ENCODE data around the gene SYNGR3. TPM values are rescaled to one million over a fixed set of nuclear protein-coding genes. Genes with fewer than 3 reads are reported as not detected.

SYNGR3 gene
- total RNA-seq, 2 experiments from 2014 or later = 1.3 to 1.9 TPM

DNA sequence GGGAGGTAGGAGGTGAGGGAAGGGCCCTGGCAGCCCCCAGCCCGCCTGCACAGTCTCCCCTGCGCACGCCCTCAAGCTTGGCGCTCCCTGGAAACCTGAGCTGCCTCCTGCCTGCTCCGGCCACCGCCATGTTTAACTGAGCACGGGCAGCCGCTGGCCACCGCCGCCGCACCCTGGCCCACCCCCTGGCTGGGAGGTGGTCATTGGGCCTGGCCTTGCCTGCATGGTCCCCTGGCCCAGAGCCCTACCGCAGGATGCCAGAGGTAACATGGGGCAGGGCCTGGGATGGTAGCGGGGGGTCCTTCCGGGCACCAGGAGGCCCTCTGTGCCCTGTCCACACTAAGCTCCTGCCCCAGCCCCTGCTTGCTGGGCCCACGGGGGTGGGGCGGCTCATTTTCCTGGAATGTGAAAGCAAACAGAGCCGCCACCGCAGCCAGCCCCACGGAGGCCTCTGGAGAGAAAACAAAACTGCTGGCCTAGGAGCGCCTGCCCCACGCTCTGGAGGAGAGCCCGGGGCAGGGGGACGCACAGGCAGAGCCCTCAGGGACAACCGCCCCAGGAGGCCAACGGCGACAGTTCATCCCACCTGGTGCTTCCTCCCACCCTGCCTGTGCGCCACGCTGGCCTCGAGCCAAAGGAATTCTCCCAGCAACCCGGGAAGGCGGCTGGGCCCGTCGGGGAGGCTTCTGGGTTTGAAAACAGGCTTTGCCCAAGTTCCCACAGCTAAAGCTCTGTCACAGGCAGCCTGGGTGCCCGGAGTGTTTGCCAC lies 45.8 kb downstream of the SYNGR3 start:
- no peaks in the 10 kb centered on the region for H3K36me3 Mint-ChIP-seq (ENCODE audit: low read depth)
- POLR2A ChIA-PET = no interaction called here
- H3K4me1 Mint-ChIP-seq = no peaks in the 10 kb centered on the region
- no peaks in the 10 kb centered on the region for H3K27me3 Mint-ChIP-seq
- no peak overlapping the region for H3K27ac Mint-ChIP-seq
- H3K9me3 Mint-ChIP-seq = no peaks in the 10 kb centered on the region
- DNase-seq = no peak
- CTCF ChIA-PET = interaction anchor here (1.0 kb wide), 1 partner anchor 13 kb away, joined by 3 read pairs; no protein-coding TSS in a partner anchor
- H3K4me3 Mint-ChIP-seq = no peak overlapping the region

DNA sequence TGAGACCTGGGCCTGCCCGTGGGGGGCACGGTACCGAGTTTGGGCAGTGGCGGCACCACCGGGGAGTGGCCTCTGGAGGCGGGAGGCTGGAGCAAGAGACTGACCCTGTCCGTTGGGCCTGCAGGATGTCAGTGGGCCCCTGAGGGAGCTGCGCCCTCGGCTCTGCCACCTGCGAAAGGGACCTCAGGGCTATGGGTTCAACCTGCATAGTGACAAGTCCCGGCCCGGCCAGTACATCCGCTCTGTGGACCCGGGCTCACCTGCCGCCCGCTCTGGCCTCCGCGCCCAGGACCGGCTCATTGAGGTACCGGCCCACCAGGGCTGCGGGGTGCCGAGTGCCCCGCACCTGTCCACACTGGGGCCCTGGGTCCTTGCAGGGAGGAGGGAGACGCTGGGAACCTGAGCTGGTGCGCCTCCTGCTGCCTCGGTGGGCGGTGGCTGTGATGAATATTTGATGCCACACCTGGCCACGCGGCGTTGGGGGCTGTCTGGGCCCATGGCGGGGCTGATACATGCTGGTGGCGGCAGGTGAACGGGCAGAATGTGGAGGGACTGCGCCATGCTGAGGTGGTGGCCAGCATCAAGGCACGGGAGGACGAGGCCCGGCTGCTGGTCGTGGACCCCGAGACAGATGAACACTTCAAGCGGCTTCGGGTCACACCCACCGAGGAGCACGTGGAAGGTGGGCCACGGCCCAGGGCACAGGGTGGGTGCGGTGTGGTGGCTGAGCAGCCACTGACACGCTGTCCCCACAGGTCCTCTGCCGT lies 46.6 kb downstream of the SYNGR3 start:
- no peaks in the 10 kb centered on the region for H3K4me1 Mint-ChIP-seq
- no peak for DNase-seq
- no peak overlapping the region for H3K27ac Mint-ChIP-seq
- H3K4me3 Mint-ChIP-seq = no peak overlapping the region
- CTCF ChIA-PET = interaction anchor here (1.0 kb wide), 1 partner anchor 14 kb away, joined by 3 read pairs; no protein-coding TSS in a partner anchor
- no peaks in the 10 kb centered on the region for H3K27me3 Mint-ChIP-seq
- H3K36me3 Mint-ChIP-seq (ENCODE audit: low read depth) = no peaks in the 10 kb centered on the region
- H3K9me3 Mint-ChIP-seq = no peaks in the 10 kb centered on the region
- POLR2A ChIA-PET = no interaction called here

DNA sequence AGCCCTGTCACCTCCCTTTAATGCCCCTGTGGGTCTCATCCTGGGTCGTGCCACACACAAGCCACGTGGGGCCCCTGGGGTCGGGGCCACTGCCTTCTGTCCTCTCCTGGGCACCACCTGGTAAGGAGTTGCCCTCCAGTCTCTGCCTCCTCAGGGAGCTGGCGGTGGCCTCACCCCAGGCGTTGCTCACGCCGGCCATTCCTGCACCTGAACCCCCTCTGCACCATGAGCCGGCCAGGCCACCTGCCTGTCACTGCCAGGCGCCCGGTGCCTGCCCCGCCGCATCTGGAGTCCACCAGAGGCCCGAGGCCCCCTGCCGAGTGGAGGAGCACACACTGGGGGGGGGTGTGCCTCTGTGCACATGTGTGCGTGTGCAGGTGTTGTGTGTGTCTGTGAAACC lies 47.3 kb downstream of the SYNGR3 start:
- H3K27ac Mint-ChIP-seq = no peak overlapping the region
- POLR2A ChIA-PET = no interaction called here
- CTCF ChIA-PET = no interaction called here
- DNase-seq = no peak
- H3K9me3 Mint-ChIP-seq = no peaks in the 10 kb centered on the region
- no peaks in the 10 kb centered on the region for H3K4me1 Mint-ChIP-seq
- no peaks in the 10 kb centered on the region for H3K36me3 Mint-ChIP-seq (ENCODE audit: low read depth)
- no peaks in the 10 kb centered on the region for H3K27me3 Mint-ChIP-seq
- H3K4me3 Mint-ChIP-seq = no peak overlapping the region

DNA sequence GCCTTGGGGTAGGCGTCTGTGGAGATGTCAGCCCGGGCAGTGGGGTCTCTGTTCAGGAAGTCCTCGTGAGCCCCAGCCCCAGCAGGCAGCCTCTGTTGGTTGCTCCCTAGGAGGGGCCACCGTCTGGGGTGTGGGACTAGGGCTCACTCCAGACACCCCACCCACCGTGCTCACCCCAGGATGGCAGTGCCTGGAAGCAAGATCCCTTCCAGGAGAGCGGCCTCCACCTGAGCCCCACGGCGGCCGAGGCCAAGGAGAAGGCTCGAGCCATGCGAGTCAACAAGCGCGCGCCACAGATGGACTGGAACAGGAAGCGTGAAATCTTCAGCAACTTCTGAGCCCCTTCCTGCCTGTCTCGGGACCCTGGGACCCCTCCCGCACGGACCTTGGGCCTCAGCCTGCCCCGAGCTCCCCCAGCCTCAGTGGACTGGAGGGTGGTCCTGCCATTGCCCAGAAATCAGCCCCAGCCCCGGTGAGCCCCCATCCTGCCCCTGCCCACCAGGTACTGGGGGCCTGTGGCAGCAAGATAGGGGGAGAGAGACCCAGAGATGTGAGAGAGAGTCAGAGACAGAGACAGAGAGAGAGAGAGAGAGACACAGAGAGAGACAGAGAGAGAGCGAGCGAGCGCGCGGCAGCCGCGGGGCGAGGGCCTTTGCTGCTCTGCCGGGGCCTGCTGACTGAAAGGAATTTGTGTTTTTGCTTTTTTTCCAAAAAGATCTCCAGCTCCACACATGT lies 48.0 kb downstream of the SYNGR3 start:
- H3K36me3 Mint-ChIP-seq (ENCODE audit: low read depth) = no peaks in the 10 kb centered on the region
- DNase-seq = no peak
- H3K4me1 Mint-ChIP-seq = no peaks in the 10 kb centered on the region
- no peaks in the 10 kb centered on the region for H3K9me3 Mint-ChIP-seq
- H3K27me3 Mint-ChIP-seq = no peaks in the 10 kb centered on the region
- ChIA-PET CTCF (interaction anchor here (1.4 kb wide), 1 partner anchor 8 kb away, joined by 4 read pairs; no protein-coding TSS in a partner anchor), POLR2A (no interaction called here)
- H3K27ac Mint-ChIP-seq = no peak overlapping the region
- no peak overlapping the region for H3K4me3 Mint-ChIP-seq

DNA sequence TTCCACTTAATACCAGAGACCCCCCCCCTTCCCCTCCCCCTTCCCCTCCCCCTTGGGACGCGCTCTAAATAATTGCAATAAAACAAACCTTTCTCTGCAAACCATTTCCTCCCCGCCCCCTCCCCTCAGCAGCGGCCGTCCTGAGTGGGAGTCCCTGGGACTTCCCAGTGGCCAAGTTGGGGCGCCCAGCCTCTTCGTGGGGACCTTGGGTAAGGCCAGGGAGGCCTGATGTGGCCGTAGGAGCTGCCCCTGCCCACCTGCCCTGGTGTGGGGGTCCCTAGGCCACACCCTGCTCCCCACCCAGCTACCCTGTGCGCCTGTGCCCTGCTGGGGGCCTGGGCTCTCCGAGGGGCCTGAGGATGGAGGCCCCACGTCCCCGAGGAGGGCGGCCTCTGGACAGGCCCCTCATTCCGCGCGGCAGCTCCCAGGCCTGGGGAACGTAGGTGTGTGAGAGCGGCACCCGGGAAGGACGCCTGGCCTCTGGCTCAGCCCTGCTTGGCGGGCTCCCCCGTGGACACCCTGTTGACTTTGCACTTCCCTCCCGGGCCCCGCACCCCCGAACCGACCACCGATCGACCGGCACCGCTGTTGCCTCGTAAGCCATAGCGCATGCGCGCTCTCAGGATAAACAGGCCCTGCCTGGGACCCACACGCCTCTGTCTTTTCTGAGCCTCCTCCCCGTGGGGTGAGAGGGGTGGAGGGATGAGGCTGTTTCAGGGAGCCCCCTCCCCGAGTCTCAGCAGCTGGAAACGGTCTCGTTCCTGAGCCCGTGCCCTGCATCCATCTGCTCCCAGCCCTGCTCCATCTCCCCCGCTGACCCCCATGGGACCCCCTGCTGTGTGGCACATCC lies 48.8 kb downstream of the SYNGR3 start:
- ChIA-PET POLR2A (no interaction called here), CTCF (interaction anchor here (1.4 kb wide), 1 partner anchor 8 kb away, joined by 4 read pairs; no protein-coding TSS in a partner anchor)
- H3K36me3 Mint-ChIP-seq (ENCODE audit: low read depth) = no peaks in the 10 kb centered on the region
- H3K27ac Mint-ChIP-seq = peak overlapping the region; percentile 19
- DNase-seq = no peak
- H3K9me3 Mint-ChIP-seq = no peaks in the 10 kb centered on the region
- H3K4me1 Mint-ChIP-seq = no peaks in the 10 kb centered on the region
- no peaks in the 10 kb centered on the region for H3K27me3 Mint-ChIP-seq
- no peak overlapping the region for H3K4me3 Mint-ChIP-seq

DNA sequence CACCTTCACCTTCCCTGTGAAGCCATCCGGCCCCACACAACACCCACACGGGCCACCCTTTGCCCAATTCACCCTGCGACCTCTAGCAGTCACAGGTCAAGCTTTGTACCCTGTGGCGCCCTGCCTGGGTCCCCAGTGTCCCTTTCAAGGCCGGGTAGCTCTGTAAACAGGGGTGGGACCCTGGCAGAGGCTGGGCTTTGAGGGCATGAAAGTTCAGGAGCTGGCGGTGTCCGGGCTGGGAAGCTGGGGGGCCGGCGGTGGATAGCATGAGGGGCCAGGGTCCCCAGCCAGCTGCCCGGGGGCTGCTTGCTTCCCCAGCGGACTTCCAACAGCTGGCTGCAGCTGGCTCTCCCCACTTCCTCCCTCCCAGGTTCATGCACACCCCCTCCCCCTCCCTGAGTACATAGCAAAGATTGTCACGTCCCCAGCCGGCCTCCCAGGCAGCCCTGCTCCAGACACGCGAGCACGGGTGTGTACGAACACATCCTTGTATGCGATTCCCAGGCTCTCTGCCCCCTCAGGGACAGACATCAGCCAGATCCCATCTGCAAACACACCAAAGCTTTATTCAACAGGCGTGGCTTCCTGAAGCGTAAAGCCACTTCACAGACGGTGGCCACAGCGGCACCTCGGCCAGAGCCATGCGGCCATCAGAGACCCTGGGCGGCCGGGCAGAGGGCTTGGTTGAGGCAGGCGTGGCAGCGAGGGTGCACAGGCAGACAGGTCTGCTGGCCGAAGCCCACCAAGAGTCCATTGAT lies 49.7 kb downstream of the SYNGR3 start:
- Mint-ChIP-seq H3K36me3 (ENCODE audit: low read depth) (no peaks in the 10 kb centered on the region), H3K4me3 (no peak overlapping the region), H3K27ac (no peak overlapping the region), H3K9me3 (no peaks in the 10 kb centered on the region), H3K27me3 (no peaks in the 10 kb centered on the region), H3K4me1 (no peaks in the 10 kb centered on the region)
- DNase-seq = no peak
- ChIA-PET CTCF (interaction anchor here (0.6 to 1.4 kb wide), 2 partner anchors 9 to 774 kb away, joined by 3 to 4 read pairs; no protein-coding TSS in a partner anchor), POLR2A (no interaction called here)

DNA sequence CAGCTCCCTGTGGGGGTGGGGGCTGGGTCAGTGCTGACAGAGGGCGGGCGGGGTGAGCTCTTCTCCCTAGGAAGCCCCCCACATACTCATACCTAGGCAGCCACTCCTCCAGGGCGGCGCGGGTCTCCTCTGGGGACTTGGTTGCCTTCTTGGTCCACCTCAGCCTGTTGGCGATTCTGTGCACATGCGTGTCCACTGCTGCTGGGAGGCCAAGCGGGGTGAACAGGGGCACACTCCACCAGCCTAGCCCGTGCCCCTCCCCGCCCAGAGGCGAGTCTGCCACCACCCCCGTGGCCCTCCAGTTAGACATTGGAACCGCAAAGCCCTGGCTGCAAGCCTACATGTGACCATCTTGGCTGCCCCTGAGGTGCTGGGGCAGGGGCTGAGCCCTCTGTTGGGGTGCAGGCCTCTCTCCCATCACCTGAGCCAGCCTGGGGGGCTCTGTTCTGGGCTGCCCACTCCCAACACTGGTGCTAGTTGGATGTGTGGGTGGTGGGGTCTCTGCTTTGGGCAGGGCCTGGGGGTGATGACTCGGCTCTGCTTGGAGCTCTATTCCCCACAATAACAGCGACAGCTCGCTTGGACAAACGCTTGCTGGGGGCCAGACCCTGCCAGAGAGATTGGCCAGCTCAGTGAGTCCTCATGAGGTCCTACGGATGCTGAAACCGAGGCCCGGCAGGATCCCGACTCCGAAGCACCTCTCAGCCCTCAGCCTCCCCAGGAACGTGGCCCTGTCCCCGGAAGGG lies 50.4 kb downstream of the SYNGR3 start:
- Mint-ChIP-seq H3K27me3 (no peaks in the 10 kb centered on the region), H3K9me3 (no peaks in the 10 kb centered on the region), H3K36me3 (ENCODE audit: low read depth) (no peaks in the 10 kb centered on the region), H3K4me1 (no peaks in the 10 kb centered on the region), H3K27ac (no peak overlapping the region), H3K4me3 (no peak overlapping the region)
- DNase-seq = no peak
- ChIA-PET POLR2A (no interaction called here), CTCF (no interaction called here)

DNA sequence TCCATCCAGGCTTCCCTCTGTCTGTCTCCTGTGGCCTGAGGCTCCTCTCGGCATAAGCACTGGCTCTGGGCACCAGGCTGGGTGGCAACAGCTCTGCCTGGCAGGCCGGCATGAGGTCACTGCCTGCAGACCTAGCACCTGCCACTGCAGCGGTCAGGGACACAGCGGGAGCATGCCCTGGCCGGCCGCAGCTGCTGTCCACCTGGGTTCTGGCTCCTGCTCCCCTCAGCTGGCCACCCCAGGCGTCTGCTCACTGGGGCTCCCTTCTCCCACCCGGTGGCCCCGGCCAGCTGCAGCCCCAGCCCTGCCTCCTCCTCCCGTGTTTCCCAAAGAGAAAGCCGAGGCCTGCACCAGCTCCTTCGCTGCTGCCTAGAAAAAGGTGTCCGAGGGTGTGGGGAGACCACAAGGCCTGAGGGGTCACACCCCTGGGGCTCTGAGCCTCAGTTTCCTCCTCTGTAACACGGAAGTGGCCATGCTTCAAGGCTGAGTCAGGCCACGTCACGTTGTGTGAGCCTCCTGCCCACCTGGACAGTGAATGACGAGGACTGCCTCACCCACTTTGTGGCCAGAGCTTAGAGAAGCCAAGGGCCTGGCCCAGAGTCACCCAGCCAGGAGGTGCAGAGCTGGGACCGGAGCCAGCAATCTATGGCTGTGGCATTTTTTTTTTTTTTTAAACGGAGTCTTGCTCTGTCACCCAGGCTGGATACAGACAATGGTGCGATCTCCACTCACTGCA lies 51.2 kb downstream of the SYNGR3 start:
- ChIA-PET CTCF (interaction anchor here (1.0 kb wide), 1 partner anchor 112 kb away, joined by 3 read pairs; no protein-coding TSS in a partner anchor), POLR2A (no interaction called here)
- H3K9me3 Mint-ChIP-seq = no peaks in the 10 kb centered on the region
- H3K36me3 Mint-ChIP-seq (ENCODE audit: low read depth) = no peaks in the 10 kb centered on the region
- no peak overlapping the region for H3K27ac Mint-ChIP-seq
- no peak overlapping the region for H3K4me3 Mint-ChIP-seq
- no peaks in the 10 kb centered on the region for H3K27me3 Mint-ChIP-seq
- no peak for DNase-seq
- no peaks in the 10 kb centered on the region for H3K4me1 Mint-ChIP-seq

DNA sequence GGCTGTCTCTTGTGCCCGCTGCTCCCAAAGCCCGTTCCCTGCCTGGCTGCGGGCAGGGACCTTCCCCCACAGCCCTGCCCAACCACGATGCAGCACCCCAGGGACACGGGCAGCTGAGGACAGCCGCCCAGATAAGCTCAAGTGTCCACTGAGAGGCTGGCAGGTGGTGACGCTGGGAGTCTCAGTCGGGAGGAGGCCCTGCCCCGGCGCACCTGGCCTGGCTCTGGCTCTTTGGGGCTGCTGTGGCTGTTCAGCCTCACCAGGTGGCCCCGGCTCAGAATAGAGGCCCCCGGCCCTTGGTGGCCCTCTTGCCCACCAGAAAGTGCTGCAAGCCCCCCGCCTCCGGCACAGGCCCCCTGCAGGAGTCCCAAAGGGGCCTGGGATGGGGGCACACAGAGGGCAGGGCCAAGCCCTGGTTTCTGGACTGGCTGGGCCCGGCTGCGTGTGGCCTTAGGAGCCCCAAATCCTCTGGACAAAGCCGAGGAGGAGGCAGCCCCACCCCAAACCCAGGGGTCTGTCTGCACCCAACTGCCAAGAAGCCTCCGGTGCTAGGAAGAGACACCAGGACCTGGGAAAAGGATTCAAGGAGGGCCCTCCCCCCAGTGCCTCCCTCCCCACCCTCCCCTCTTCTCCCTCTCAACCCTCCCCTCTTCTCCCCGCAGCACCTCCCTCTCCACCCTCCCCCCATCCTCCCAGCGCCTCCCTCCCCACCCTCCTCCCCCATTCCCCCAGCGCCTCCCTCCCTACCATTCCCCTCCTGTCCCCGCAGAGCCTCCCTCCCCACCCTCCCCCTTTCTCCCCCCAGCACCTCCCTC lies 52.6 kb downstream of the SYNGR3 start:
- H3K27ac Mint-ChIP-seq = no peak overlapping the region
- no peaks in the 10 kb centered on the region for H3K9me3 Mint-ChIP-seq
- ChIA-PET POLR2A (no interaction called here), CTCF (no interaction called here)
- H3K4me3 Mint-ChIP-seq = no peak overlapping the region
- no peaks in the 10 kb centered on the region for H3K27me3 Mint-ChIP-seq
- no peaks in the 10 kb centered on the region for H3K36me3 Mint-ChIP-seq (ENCODE audit: low read depth)
- DNase-seq = no peak
- peaks cover 9% of the 10 kb centered on the region for H3K4me1 Mint-ChIP-seq

DNA sequence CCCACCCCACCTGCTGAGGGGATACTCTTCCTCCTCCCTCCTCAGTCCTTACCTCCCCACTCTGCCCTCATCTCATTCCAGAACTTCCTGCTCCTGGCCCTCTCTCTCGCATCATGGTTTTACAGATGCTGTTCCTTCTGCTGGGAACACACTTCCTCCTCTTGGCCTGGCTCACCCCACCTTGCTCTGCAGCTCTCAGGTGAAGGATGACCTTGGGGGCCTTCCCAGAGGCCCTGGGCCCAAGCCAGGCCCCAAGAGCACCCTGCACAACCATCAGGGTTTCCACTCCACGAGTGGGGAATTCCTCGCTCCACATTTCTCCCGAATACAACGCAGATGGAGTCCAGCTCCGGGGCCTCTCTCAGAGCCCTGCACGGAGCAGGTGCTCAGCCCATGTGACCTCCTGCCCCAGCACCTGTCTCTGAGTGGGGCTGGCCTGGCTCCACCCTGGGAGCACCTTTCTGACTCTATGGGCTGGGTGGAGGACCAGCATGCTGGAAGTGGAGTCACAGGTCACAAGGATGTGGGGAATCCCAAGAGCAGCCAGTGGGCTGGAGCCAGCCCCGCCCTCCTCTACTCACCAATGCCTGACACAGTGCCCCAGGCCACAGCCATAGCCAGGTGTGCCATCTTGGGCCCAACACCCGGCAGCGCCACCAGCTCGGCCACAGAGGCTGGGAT lies 53.4 kb downstream of the SYNGR3 start:
- ChIA-PET POLR2A (no interaction called here), CTCF (no interaction called here)
- DNase-seq = no peak
- Mint-ChIP-seq H3K9me3 (no peaks in the 10 kb centered on the region), H3K27ac (no peak overlapping the region), H3K4me1 (peaks cover 10% of the 10 kb centered on the region), H3K4me3 (no peak overlapping the region), H3K27me3 (no peaks in the 10 kb centered on the region), H3K36me3 (ENCODE audit: low read depth) (no peaks in the 10 kb centered on the region)

Data from activated CD4-positive, alpha-beta T cell treated with anti-CD3 and anti-CD28 coated beads, Interleukin-2, amount 10 ng/mL, durations not matched to agents 7 days and 5 days (primary cell).